H1 (cell line): Measurements from ENCODE around the gene ARF3. TPM values are rescaled to one million over a fixed set of nuclear protein-coding genes. Genes with fewer than 3 reads are reported as not detected.

ENCODE experiments used
- CTCF ChIA-PET: fragments of 300-600 bp; sonication (Branson Sonifier 250); formaldehyde crosslinking; loops from one replicate; lab custom pipeline; 2021; ENCODE audit not compliant: partially characterized antibody; lab: Charles Lee
- POLR2A ChIA-PET: fragments of 300-600 bp; sonication (Branson Sonifier 250); formaldehyde crosslinking; loops from one replicate; lab custom pipeline; 2021; ENCODE audit warnings: inconsistent platforms; ENCODE audit not compliant: partially characterized antibody; lab: Charles Lee
- DNase-seq, 2 experiments: peaks; one replicate each; pipeline versions ENCODE4 v3.0.0 to v3.0.0-alpha.2; 2010 to 2022; ENCODE audit warnings: low spot score in 2 of 2, low read depth in 1 of 2, mixed read lengths in 1 of 2
- FAIRE-seq: peaks from 2 replicates; lab custom pipeline; 2011; peaks lifted over from hg19 to GRCh38; lab: Jason Lieb, UNC
- H2AFZ ChIP-seq: 2 replicates; pipeline ENCODE4 v1.8.1; 2012; ENCODE audit warnings: low read length, inconsistent platforms
- H2AK5ac ChIP-seq: 2 replicates; pipeline ENCODE4 v1.6.1; 2013; ENCODE audit warnings: low read depth, low read length
- H2BK120ac ChIP-seq: replicated peaks from 2 replicates; pipeline ENCODE3; 2013; ENCODE audit warnings: low read depth, low read length, inconsistent platforms
- H2BK12ac ChIP-seq: 2 replicates; pipeline ENCODE4 v1.6.1; 2013; ENCODE audit warnings: low read depth, low read length
- H2BK15ac ChIP-seq: 2 replicates; pipeline ENCODE4 v1.6.1; 2013; ENCODE audit warnings: low read length
- H2BK20ac ChIP-seq: 2 replicates; pipeline ENCODE4 v1.6.1; 2013; ENCODE audit warnings: low read length
- H2BK5ac ChIP-seq: 2 replicates; pipeline ENCODE4 v1.6.1; 2013; ENCODE audit warnings: low read depth, low read length
- H3K14ac ChIP-seq: 2 replicates; pipeline ENCODE4 v1.6.1; 2013; ENCODE audit warnings: inconsistent platforms; ENCODE audit not compliant: insufficient read length
- H3K18ac ChIP-seq: 2 replicates; pipeline ENCODE4 v1.6.1; 2013; ENCODE audit warnings: low read length; ENCODE audit errors: extremely low read depth
- H3K23ac ChIP-seq: 2 replicates; pipeline ENCODE4 v1.6.1; 2013; ENCODE audit warnings: inconsistent platforms; ENCODE audit not compliant: insufficient read length
- H3K23me2 ChIP-seq: 2 replicates; pipeline ENCODE4 v1.6.1; 2013; ENCODE audit warnings: low read depth, low read length
- H3K27ac ChIP-seq: 2 replicates; pipeline ENCODE4 v1.6.1; 2011; ENCODE audit warnings: low read depth, low read length, inconsistent platforms
- H3K27me3 ChIP-seq, 4 experiments: replicated peaks in 1 of 4; 1 replicate in 1 of 4; 2 replicates in 3 of 4; pipeline versions ENCODE4 v1.6.1 to v1.8.1; 2011 to 2013; ENCODE audit warnings: low read length in 3 of 4, mild to moderate bottlenecking in 3 of 4, inconsistent platforms in 2 of 4, mixed read lengths in 2 of 4, moderate library complexity in 1 of 4; ENCODE audit not compliant: control insufficient read depth in 3 of 4, insufficient read depth in 3 of 4; ENCODE audit errors: extremely low read depth in 1 of 4
- H3K36me3 ChIP-seq, 4 experiments: 2 replicates each; pipeline versions ENCODE4 v1.6.1 to v1.8.1; 2011 to 2013; ENCODE audit warnings: mild to moderate bottlenecking in 4 of 4, low read length in 3 of 4, moderate library complexity in 2 of 4, control low read depth in 1 of 4, inconsistent platforms in 1 of 4; ENCODE audit not compliant: insufficient read depth in 4 of 4, control insufficient read depth in 2 of 4
- H3K4ac ChIP-seq: replicated peaks from 2 replicates; pipeline ENCODE3; 2013; ENCODE audit warnings: low read length, low read depth, mixed read lengths, inconsistent platforms; ENCODE audit not compliant: insufficient read length
- H3K4me1 ChIP-seq, 4 experiments: replicated peaks in 1 of 4; 1 replicate in 1 of 4; 2 replicates in 3 of 4; pipeline versions ENCODE4 v1.6.1 to v1.8.1; 2011 to 2013; ENCODE audit warnings: low read length in 3 of 4, inconsistent platforms in 2 of 4, mixed read lengths in 1 of 4; ENCODE audit not compliant: insufficient read depth in 4 of 4, control insufficient read depth in 3 of 4
- H3K4me2 ChIP-seq, 2 experiments: 2 replicates each; pipeline versions ENCODE4 v1.6.1 to v1.8.1; 2011 to 2013; ENCODE audit warnings: low read depth in 2 of 2, low read length in 2 of 2, control low read depth in 1 of 2, inconsistent platforms in 1 of 2, mild to moderate bottlenecking in 1 of 2; ENCODE audit not compliant: insufficient read depth in 1 of 2
- H3K4me3 ChIP-seq, 4 experiments: fragments of 200-600, 300-600 bp in 1 of 4; sonication (generic), shearing (Covaris generic), sonication (Bioruptor Twin) in 1 of 4; 2 replicates each; pipeline versions ENCODE4 v1.5.1 to v1.8.1; 2011 to 2016; ENCODE audit warnings: low read length in 4 of 4, low read depth in 3 of 4, control low read depth in 2 of 4, inconsistent platforms in 2 of 4, mild to moderate bottlenecking in 2 of 4, mixed read lengths in 1 of 4, moderate library complexity in 1 of 4; ENCODE audit not compliant: insufficient read depth in 2 of 4; ENCODE audit errors: extremely low read depth in 1 of 4
- H3K56ac ChIP-seq: replicated peaks from 2 replicates; pipeline ENCODE3; 2013; ENCODE audit warnings: low read depth, mild to moderate bottlenecking, mixed read lengths, low read length, inconsistent platforms; ENCODE audit not compliant: insufficient read length
- H3K79me1 ChIP-seq: 2 replicates; pipeline ENCODE4 v1.6.1; 2013; ENCODE audit warnings: low read depth, low read length, control low read depth
- H3K79me2 ChIP-seq, 2 experiments: 2 replicates each; pipeline versions ENCODE4 v1.6.1 to v1.8.1; 2012 to 2013; ENCODE audit warnings: low read length in 2 of 2, mild to moderate bottlenecking in 2 of 2, inconsistent platforms in 1 of 2; ENCODE audit not compliant: insufficient read depth in 2 of 2, control insufficient read depth in 1 of 2
- H3K9ac ChIP-seq, 4 experiments: replicated peaks in 1 of 4; 1 replicate in 1 of 4; 2 replicates in 3 of 4; pipeline versions ENCODE4 v1.6.1 to v1.8.1; 2011 to 2013; ENCODE audit warnings: low read depth in 3 of 4, low read length in 3 of 4, control low read depth in 2 of 4, mild to moderate bottlenecking in 2 of 4, moderate library complexity in 2 of 4, inconsistent platforms in 1 of 4; ENCODE audit errors: extremely low read depth in 1 of 4
- H3K9me3 ChIP-seq, 2 experiments: 2 replicates each; pipeline versions ENCODE4 v1.6.1 to v1.8.1; 2012 to 2013; ENCODE audit warnings: mild to moderate bottlenecking in 2 of 2, moderate library complexity in 2 of 2, control low read depth in 1 of 2, inconsistent platforms in 1 of 2, low read depth in 1 of 2, low read length in 1 of 2, mixed read lengths in 1 of 2; ENCODE audit not compliant: insufficient read depth in 2 of 2
- H4K20me1 ChIP-seq, 2 experiments: replicated peaks in 1 of 2; 2 replicates each; pipeline versions ENCODE3 to v1.8.1; 2011 to 2013; ENCODE audit warnings: inconsistent platforms in 2 of 2, low read length in 2 of 2, mild to moderate bottlenecking in 1 of 2; ENCODE audit not compliant: insufficient read depth in 2 of 2, control insufficient read depth in 1 of 2
- H4K5ac ChIP-seq: 2 replicates; pipeline ENCODE4 v1.6.1; 2013; ENCODE audit warnings: low read length, low read depth, mixed read lengths, inconsistent platforms; ENCODE audit not compliant: insufficient read length
- H4K8ac ChIP-seq: 2 replicates; pipeline ENCODE4 v1.8.0; 2013; ENCODE audit warnings: mild to moderate bottlenecking, moderate library complexity, low read length, inconsistent platforms; ENCODE audit not compliant: insufficient read depth; ENCODE audit errors: extremely low read depth
- H4K91ac ChIP-seq: replicated peaks from 2 replicates; pipeline ENCODE3; 2013; ENCODE audit warnings: low read length, mixed read lengths, inconsistent platforms; ENCODE audit not compliant: insufficient read length
- ATF3 ChIP-seq: IDR thresholded peaks from 2 replicates; pipeline ENCODE4 v1.6.1; 2011; ENCODE audit warnings: low read depth, mild to moderate bottlenecking, low read length; ENCODE audit not compliant: insufficient read depth
- JUND ChIP-seq: IDR thresholded peaks from 2 replicates; pipeline ENCODE4 v1.6.1; 2011; ENCODE audit warnings: mild to moderate bottlenecking, improper control_type of control experiment, low read length
- POU5F1 ChIP-seq: IDR thresholded peaks from 2 replicates; pipeline ENCODE4 v1.6.1; 2011; ENCODE audit warnings: low read depth, mild to moderate bottlenecking, low read length, moderate library complexity
- RAD21 ChIP-seq, 2 experiments: IDR thresholded peaks in 1 of 2; conservative IDR thresholded peaks in 1 of 2; 2 replicates each; pipeline ENCODE4 v1.6.1; 2011; ENCODE audit warnings: low read depth in 2 of 2, low read length in 2 of 2, improper control_type of control experiment in 1 of 2, inconsistent platforms in 1 of 2, mild to moderate bottlenecking in 1 of 2, moderate library complexity in 1 of 2
- SRF ChIP-seq: IDR thresholded peaks from 2 replicates; pipeline ENCODE4 v1.6.1; 2011; ENCODE audit warnings: mild to moderate bottlenecking, low read depth, low read length, moderate library complexity
- TBP ChIP-seq: IDR thresholded peaks from 2 replicates; pipeline ENCODE4 v1.6.1; 2011; ENCODE audit warnings: low read depth, low read length, improper control_type of control experiment
- YY1 ChIP-seq: IDR thresholded peaks from 2 replicates; pipeline ENCODE4 v1.6.1; 2011; ENCODE audit warnings: low read depth, mild to moderate bottlenecking, low read length
- WGBS, 2 experiments: shearing (Covaris generic) in 1 of 2; methylation state at CpG; one replicate each; pipeline versions ENCODE4 v1.1.6 to v1.1.7; 2013 to 2015; ENCODE audit warnings: low lambda C conversion rate in 2 of 2, mixed read lengths in 2 of 2, inconsistent platforms in 1 of 2, low coverage in 1 of 2, missing lambda C conversion rate in 1 of 2; ENCODE audit not compliant: insufficient replicate concordance in 2 of 2, insufficient coverage in 1 of 2, insufficient read length in 1 of 2; ENCODE audit errors: extremely low coverage in 1 of 2, missing lambda C conversion rate in 1 of 2; 5-methylcytosine and 5-hydroxymethylcytosine counted together
- polyA plus RNA-seq, 7 experiments: library from polyadenylated mRNA; depleted of rRNA in 3 of 7; stranded (reverse) in 5 of 7; unstranded in 2 of 7; fragments of >200 nt in 5 of 7; fragments of 200-250 nt in 2 of 7; gene quantifications; 1 replicate in 5 of 7; 2 replicates in 1 of 7; 4 replicates in 1 of 7; pipeline versions ENCODE4 v1.2.1 to v1.2.3, GENCODE V29; 2011 to 2013; ENCODE audit warnings: missing spikeins in 2 of 7, mixed read lengths in 2 of 7
- total RNA-seq: library from RNA; stranded (reverse); fragmentation: NEBNext Ultra II Directional; extraction: Animal tissue kit (Norgen Biotek cat#: 25700); gene quantifications from 2 replicates; pipeline ENCODE4 v1.2.1, GENCODE V29; 2021
- TF ChIP-seq, protein P1 (sequence below), 3 experiments: IDR thresholded peaks; 1 replicate in 2 of 3; 2 replicates in 1 of 3; pipeline versions ENCODE4 v1.5.1 to v1.6.1; 2011; ENCODE audit warnings: low read length in 3 of 3, mild to moderate bottlenecking in 3 of 3, inconsistent platforms in 2 of 3, low read depth in 1 of 3, moderate library complexity in 1 of 3; ENCODE audit not compliant: insufficient read depth in 1 of 3; ENCODE audit errors: control extremely low read depth in 1 of 3

Gene ARF3
- total and polyA plus RNA-seq, 2 of the 8 experiments (the other 6 are each of a cell fraction or from before 2014, with no cell fraction given) = 231 to 250 TPM

- H3K18ac ChIP-seq = no peak overlapping the region
- H3K36me3 ChIP-seq = no peaks in the 10 kb centered on the region; a peak in 1 of 8 replicates
- no peak overlapping the region for H3K4ac ChIP-seq
- no peak overlapping the region for H2BK120ac ChIP-seq
- H4K20me1 ChIP-seq = peaks cover 6 to 19% of the 10 kb centered on the region in 2 experiments
- no peak overlapping the region for H3K56ac ChIP-seq
- H2BK12ac ChIP-seq = no peak overlapping the region
- peaks cover 8 to 35% (median 30%) of the 10 kb centered on the region in 4 experiments for H3K4me1 ChIP-seq
- DNase-seq (peak in 1 of 2 experiments; percentile 91), FAIRE-seq (no peak)
- H3K79me1 ChIP-seq = no peaks in the 10 kb centered on the region
- H3K9ac ChIP-seq = no peak overlapping the region
- H4K5ac ChIP-seq = no peak overlapping the region
- no peak overlapping the region for H4K8ac ChIP-seq
- no peaks in the 10 kb centered on the region for H3K79me2 ChIP-seq
- H3K27ac ChIP-seq = no peak overlapping the region
- H2AFZ ChIP-seq = 0 out of 2 replicates have a peak overlapping the region, but pooled peaks have one; percentile 70
- H3K9me3 ChIP-seq = no peaks in the 10 kb centered on the region
- peaks cover 14% of the 10 kb centered on the region for H3K23me2 ChIP-seq
- H3K4me3 ChIP-seq = peak overlapping the region in 1 of 4 experiments; percentile 11; a peak in 1 of 8 replicates
- POLR2A ChIA-PET = interaction anchor here (0.6 to 2.3 kb wide), 6 partner anchors 10 to 155 kb away, joined by 3 to 5 read pairs (median 4); partner anchors contain the start of genes ARF3 and RND1
- H3K14ac ChIP-seq = no peak overlapping the region
- 9% methylated on average over 15 of the region's 19 CpGs; no CpG with 5 or more reads in 1 of the 2 experiments for WGBS, 2 experiments
- no peak overlapping the region for H3K23ac ChIP-seq
- H2BK5ac ChIP-seq = no peak overlapping the region
- H2BK20ac ChIP-seq = no peak overlapping the region
- CTCF ChIA-PET = interaction anchor here (0.6 to 40.8 kb wide), 21 partner anchors 8 to 1059 kb away, joined by 3 to 1336 read pairs (median 4); partner anchors contain the start of genes ARF3, DDN, RHEBL1 and RND1
- no peak overlapping the region for H2AK5ac ChIP-seq
- H3K27me3 ChIP-seq = peaks cover 75 to 99% (median 96%) of the 10 kb centered on the region in 4 experiments
- H4K91ac ChIP-seq = no peak overlapping the region
- H3K4me2 ChIP-seq = peak overlapping the region; percentile 5 to 41; a peak in 2 of 4 replicates
- peak overlapping the region; percentile 29; the same call in 1 of the 2 replicates for H2BK15ac ChIP-seq
- TF ChIP-seq SRF (no peak), YY1 (no peak), TBP (no peak), ATF3 (no peak), POU5F1 (no peak), RAD21 (IDR thresholded peaks at IDR 0.05 in 1 of 2, conservative IDR thresholded peaks at IDR 0.05 in 1 of 2; ENCODE audit: low read depth in 2 of 2, low read length in 2 of 2) (peak; percentile 37 to 50), JUND (peak; percentile 25; the same call in 1 of the 2 replicates)
- TF ChIP-seq, protein P1, sequence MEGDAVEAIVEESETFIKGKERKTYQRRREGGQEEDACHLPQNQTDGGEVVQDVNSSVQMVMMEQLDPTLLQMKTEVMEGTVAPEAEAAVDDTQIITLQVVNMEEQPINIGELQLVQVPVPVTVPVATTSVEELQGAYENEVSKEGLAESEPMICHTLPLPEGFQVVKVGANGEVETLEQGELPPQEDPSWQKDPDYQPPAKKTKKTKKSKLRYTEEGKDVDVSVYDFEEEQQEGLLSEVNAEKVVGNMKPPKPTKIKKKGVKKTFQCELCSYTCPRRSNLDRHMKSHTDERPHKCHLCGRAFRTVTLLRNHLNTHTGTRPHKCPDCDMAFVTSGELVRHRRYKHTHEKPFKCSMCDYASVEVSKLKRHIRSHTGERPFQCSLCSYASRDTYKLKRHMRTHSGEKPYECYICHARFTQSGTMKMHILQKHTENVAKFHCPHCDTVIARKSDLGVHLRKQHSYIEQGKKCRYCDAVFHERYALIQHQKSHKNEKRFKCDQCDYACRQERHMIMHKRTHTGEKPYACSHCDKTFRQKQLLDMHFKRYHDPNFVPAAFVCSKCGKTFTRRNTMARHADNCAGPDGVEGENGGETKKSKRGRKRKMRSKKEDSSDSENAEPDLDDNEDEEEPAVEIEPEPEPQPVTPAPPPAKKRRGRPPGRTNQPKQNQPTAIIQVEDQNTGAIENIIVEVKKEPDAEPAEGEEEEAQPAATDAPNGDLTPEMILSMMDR (IDR thresholded peaks at IDR 0.05; ENCODE audit: control extremely low read depth in 1 of 3, insufficient read depth in 1 of 3, low read depth in 1 of 3, low read length in 3 of 3) = peak in 2 of 3 experiments; percentile 79 to 82; a peak in 3 of 4 replicates
Observed at GRCh38 chr12:48973941-48974673, 16.8 kb upstream of the ARF3 start.
